Brain microvascular endothelial cell (primary cell): ENCODE measurements around the gene NPY.

ENCODE experiments used
- DNase-seq: peaks from one replicate; pipeline ENCODE4 v3.0.0-alpha.2; 2020
- H3K27ac ChIP-seq: fragments of 250-450 bp; sonication (Bioruptor Pico); 2 replicates; pipeline ENCODE4 v1.5.1; 2020; ENCODE audit warnings: mild to moderate bottlenecking, moderate library complexity
- H3K27me3 ChIP-seq: fragments of 250-450 bp; sonication (Bioruptor Pico); replicated peaks from 2 replicates; pipeline ENCODE4 v1.5.1; 2020; ENCODE audit warnings: mild to moderate bottlenecking
- H3K36me3 ChIP-seq: fragments of 250-450 bp; sonication (Bioruptor Pico); replicated peaks from 2 replicates; pipeline ENCODE4 v1.5.1; 2020; ENCODE audit warnings: mild to moderate bottlenecking
- H3K4me3 ChIP-seq: 2 replicates; pipeline ENCODE4 v1.5.1; 2011; ENCODE audit warnings: low read depth, mild to moderate bottlenecking, control low read depth, low read length, moderate library complexity
- CTCF ChIP-seq: IDR thresholded peaks from 2 replicates; pipeline ENCODE4 v1.5.1; 2011; ENCODE audit warnings: low read depth, mild to moderate bottlenecking, moderate library complexity, low read length, control low read depth, inconsistent platforms; ENCODE audit errors: missing control alignments
- in situ Hi-C: cut with HindIII; loops from 2 replicates; pipeline ENCODE4 v1.10.0; 2017; ENCODE audit warnings: low sequenced_read_pairs, low pct_ligation_motif_present

NPY gene

GRCh38 chr7:24340727-24341126 is 56.7 kb downstream of the NPY start:
- no peaks in the 10 kb centered on the region for H3K27me3 ChIP-seq
- in situ Hi-C loops, result no loop called here
- H3K27ac ChIP-seq, result no peak overlapping the region
- H3K4me3 ChIP-seq, result no peak overlapping the region
- DNase-seq, result no peak
- H3K36me3 ChIP-seq, result no peaks in the 10 kb centered on the region
- no peak for TF ChIP-seq CTCF
